H9 (cell line): Measurements from ENCODE around the gene TEKT5. TPM values are rescaled to one million over a fixed set of nuclear protein-coding genes. Genes with fewer than 3 reads are reported as not detected.

ENCODE experiments used
- DNase-seq: peaks from one replicate; pipeline ENCODE4 v3.0.0-alpha.2; 2017
- H2AFZ ChIP-seq: one replicate; pipeline ENCODE4 v1.6.1; 2013; ENCODE audit warnings: mild to moderate bottlenecking, low read length, control low read depth, moderate library complexity
- H2AK5ac ChIP-seq: 2 replicates; pipeline ENCODE4 v1.6.1; 2013; ENCODE audit warnings: low read length, control low read depth, mixed read lengths; ENCODE audit not compliant: insufficient read length
- H2BK120ac ChIP-seq: one replicate; pipeline ENCODE4 v1.6.1; 2013; ENCODE audit warnings: low read depth, mild to moderate bottlenecking, low read length, control low read depth, inconsistent platforms; ENCODE audit not compliant: poor library complexity, severe bottlenecking
- H2BK12ac ChIP-seq: 2 replicates; pipeline ENCODE4 v1.6.1; 2013; ENCODE audit warnings: low read length, control low read depth, mixed read lengths, low read depth; ENCODE audit not compliant: insufficient read length
- H2BK15ac ChIP-seq: 2 replicates; pipeline ENCODE4 v1.6.1; 2013; ENCODE audit warnings: low read depth, low read length, control low read depth
- H2BK20ac ChIP-seq: one replicate; pipeline ENCODE4 v1.6.1; 2013; ENCODE audit warnings: low read depth, mild to moderate bottlenecking, low read length, control low read depth, inconsistent platforms; ENCODE audit not compliant: poor library complexity, severe bottlenecking
- H2BK5ac ChIP-seq: 2 replicates; pipeline ENCODE4 v1.6.1; 2013; ENCODE audit warnings: low read length, control low read depth, mixed read lengths; ENCODE audit not compliant: insufficient read length
- H3K14ac ChIP-seq: 2 replicates; pipeline ENCODE4 v1.6.1; 2013; ENCODE audit warnings: low read length, control low read depth; ENCODE audit not compliant: insufficient read depth
- H3K18ac ChIP-seq: 2 replicates; pipeline ENCODE4 v1.6.1; 2013; ENCODE audit warnings: low read depth, mild to moderate bottlenecking, mixed read lengths, low read length, control low read depth; ENCODE audit not compliant: insufficient read length
- H3K23ac ChIP-seq: 2 replicates; pipeline ENCODE4 v1.6.1; 2013; ENCODE audit warnings: low read length, control low read depth, mixed read lengths, low read depth; ENCODE audit not compliant: insufficient read length
- H3K23me2 ChIP-seq: 2 replicates; pipeline ENCODE4 v1.6.1; 2013; ENCODE audit warnings: low read depth, mild to moderate bottlenecking, mixed read lengths, low read length, control low read depth; ENCODE audit not compliant: insufficient read length, poor library complexity, severe bottlenecking
- H3K27ac ChIP-seq: 2 replicates; pipeline ENCODE4 v1.5.1; 2013; ENCODE audit warnings: low read length, control low read depth, mixed read lengths, low read depth; ENCODE audit not compliant: insufficient read length
- H3K27me3 ChIP-seq: 2 replicates; pipeline ENCODE4 v1.6.1; 2013; ENCODE audit warnings: low read length, control low read depth, inconsistent platforms; ENCODE audit not compliant: insufficient read depth
- H3K4ac ChIP-seq: 2 replicates; pipeline ENCODE4 v1.6.1; 2013; ENCODE audit warnings: low read depth, mild to moderate bottlenecking, control low read depth, inconsistent platforms, low read length, moderate library complexity
- H3K4me1 ChIP-seq: 2 replicates; pipeline ENCODE4 v1.6.1; 2013; ENCODE audit warnings: low read length, control low read depth, inconsistent platforms; ENCODE audit not compliant: insufficient read depth
- H3K4me2 ChIP-seq: 2 replicates; pipeline ENCODE4 v1.6.1; 2013; ENCODE audit warnings: low read length, control low read depth, mixed read lengths; ENCODE audit not compliant: insufficient read length, insufficient read depth
- H3K56ac ChIP-seq: 2 replicates; pipeline ENCODE4 v1.6.1; 2013; ENCODE audit warnings: low read depth, mild to moderate bottlenecking, mixed read lengths, low read length, control low read depth; ENCODE audit not compliant: insufficient read length
- H3K79me1 ChIP-seq: 2 replicates; pipeline ENCODE4 v1.6.1; 2013; ENCODE audit warnings: low read depth, mild to moderate bottlenecking, moderate library complexity, low read length, control low read depth, inconsistent platforms; ENCODE audit not compliant: insufficient read depth, poor library complexity, severe bottlenecking
- H3K79me2 ChIP-seq: 2 replicates; pipeline ENCODE4 v1.6.1; 2013; ENCODE audit warnings: low read length, control low read depth, inconsistent platforms; ENCODE audit not compliant: insufficient read depth
- H3K9ac ChIP-seq: 2 replicates; pipeline ENCODE4 v1.6.1; 2013; ENCODE audit warnings: low read length, control low read depth, mixed read lengths; ENCODE audit not compliant: insufficient read length; ENCODE audit errors: extremely low read depth
- H3K9me3 ChIP-seq: one replicate; pipeline ENCODE4 v1.6.1; 2013; ENCODE audit warnings: low read depth, low read length, inconsistent platforms; ENCODE audit not compliant: control insufficient read depth
- H3T11ph ChIP-seq: one replicate; pipeline ENCODE4 v1.6.1; 2013; ENCODE audit warnings: mild to moderate bottlenecking, low read length, control low read depth, inconsistent platforms
- H4K20me1 ChIP-seq: one replicate; pipeline ENCODE4 v1.6.1; 2013; ENCODE audit not compliant: control insufficient read depth, insufficient read length, insufficient read depth
- H4K5ac ChIP-seq: 2 replicates; pipeline ENCODE4 v1.6.1; 2013; ENCODE audit warnings: low read depth, mild to moderate bottlenecking, mixed read lengths, low read length, control low read depth; ENCODE audit not compliant: insufficient read length
- H4K8ac ChIP-seq: replicated peaks from 2 replicates; pipeline ENCODE4 v1.6.1; 2013; ENCODE audit warnings: low read length, control low read depth, mixed read lengths, low read depth; ENCODE audit not compliant: insufficient read length
- H4K91ac ChIP-seq: 2 replicates; pipeline ENCODE4 v1.6.1; 2013; ENCODE audit warnings: low read depth, mild to moderate bottlenecking, moderate library complexity, mixed read lengths, low read length, control low read depth; ENCODE audit not compliant: insufficient read length
- H3K27ac Mint-ChIP-seq, 3 experiments: 2 replicates in 2 of 3; 3 replicates in 1 of 3; pipeline ENCODE4 v1.8.0; 2020 to 2021; ENCODE audit warnings: mixed read lengths in 3 of 3, mild to moderate bottlenecking in 1 of 3, moderate library complexity in 1 of 3
- H3K27me3 Mint-ChIP-seq: 2 replicates; pipeline ENCODE4 v1.8.0; 2021; ENCODE audit warnings: low read depth, mild to moderate bottlenecking, moderate library complexity, mixed read lengths
- H3K36me3 Mint-ChIP-seq, 3 experiments: 2 replicates in 2 of 3; 3 replicates in 1 of 3; pipeline ENCODE4 v1.8.0; 2020 to 2021; ENCODE audit warnings: low read depth in 3 of 3, mixed read lengths in 3 of 3; ENCODE audit not compliant: insufficient read depth in 1 of 3
- H3K4me1 Mint-ChIP-seq, 2 experiments: 2 replicates each; pipeline ENCODE4 v1.8.0; 2020; ENCODE audit warnings: mixed read lengths in 2 of 2
- H3K4me3 Mint-ChIP-seq, 2 experiments: 2 replicates in 1 of 2; 3 replicates in 1 of 2; pipeline ENCODE4 v1.8.0; 2020 to 2021; ENCODE audit warnings: mild to moderate bottlenecking in 2 of 2, mixed read lengths in 2 of 2, moderate library complexity in 1 of 2
- H3K9me3 Mint-ChIP-seq, 2 experiments: 2 replicates in 1 of 2; 3 replicates in 1 of 2; pipeline ENCODE4 v1.8.0; 2020; ENCODE audit warnings: mild to moderate bottlenecking in 2 of 2, mixed read lengths in 2 of 2, moderate library complexity in 1 of 2
- CTCF ChIP-seq: fragments of 200-600 bp; sonication (generic); conservative IDR thresholded peaks from 3 replicates; pipeline ENCODE4 v1.8.0; 2021; ENCODE audit warnings: antibody characterized with exemption, mild to moderate bottlenecking
- WGBS: extraction: QIAGEN DNeasy Blood & Tissue Kit; methylation state at CpG from one replicate; pipeline ENCODE4 v1.1.7; 2013; ENCODE audit warnings: missing lambda C conversion rate, low lambda C conversion rate, mixed read lengths; ENCODE audit not compliant: insufficient read length; ENCODE audit errors: extremely low coverage; 5-methylcytosine and 5-hydroxymethylcytosine counted together
- total RNA-seq: library from RNA; stranded (reverse); gene quantifications from 2 replicates; pipeline ENCODE4 v1.2.1, GENCODE V29; 2021

TEKT5 gene
- total RNA-seq, 1 experiment from 2014 or later: 0.31 TPM

DNA sequence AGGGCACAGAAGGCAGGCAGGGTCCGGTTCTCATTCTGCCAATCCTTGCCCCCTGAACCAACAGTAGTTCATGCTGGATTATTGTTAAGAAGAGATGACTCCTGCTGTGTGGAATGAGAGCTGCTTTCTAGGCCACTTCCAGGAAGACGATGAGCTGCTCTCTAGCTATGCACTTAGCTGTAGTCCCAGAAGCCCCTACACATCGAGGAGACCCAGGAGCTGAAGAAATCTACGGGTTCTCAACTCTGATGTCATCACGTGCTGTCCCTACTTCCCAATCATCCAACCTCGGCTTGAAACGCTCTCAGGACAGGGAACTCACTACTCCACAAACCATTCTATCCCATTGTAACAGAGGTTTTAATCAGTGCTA, 85.3 kb downstream of the TEKT5 start:
- no CpG with 5 or more reads among the region's 7 CpGs for WGBS
- no peak for TF ChIP-seq CTCF
- Histone ChIP-seq H3T11ph (no peak overlapping the region), H3K27me3 (no peaks in the 10 kb centered on the region), H4K91ac (no peak overlapping the region), H3K79me1 (no peaks in the 10 kb centered on the region), H3K23ac (no peak overlapping the region), H4K20me1 (no peaks in the 10 kb centered on the region), H3K27ac (no peak overlapping the region), H2BK15ac (no peak overlapping the region), H3K4ac (no peak overlapping the region), H2BK20ac (no peak overlapping the region), H2BK120ac (no peak overlapping the region), H2BK5ac (no peak overlapping the region), H3K9ac (no peak overlapping the region), H4K8ac (no peak overlapping the region), H3K79me2 (no peaks in the 10 kb centered on the region), H3K18ac (no peak overlapping the region), H2AFZ (no peak overlapping the region), H3K23me2 (no peaks in the 10 kb centered on the region), H3K4me1 (no peaks in the 10 kb centered on the region), H3K14ac (no peak overlapping the region), H4K5ac (no peak overlapping the region), H3K56ac (no peak overlapping the region), H2AK5ac (no peak overlapping the region), H2BK12ac (no peak overlapping the region), H3K9me3 (no peaks in the 10 kb centered on the region), H3K4me2 (no peak overlapping the region)
- Mint-ChIP-seq H3K4me1 (peaks cover 9 to 21% of the 10 kb centered on the region in 2 experiments), H3K27ac (no peak overlapping the region), H3K9me3 (no peaks in the 10 kb centered on the region), H3K27me3 (peaks cover 2% of the 10 kb centered on the region; the same call in 1 of the 2 replicates), H3K36me3 (no peaks in the 10 kb centered on the region), H3K4me3 (no peak overlapping the region)
- no peak for DNase-seq
